NCI-H1694 (cell line): Measurements from ENCODE around the gene ATF3.

Experiments
- DNase-seq: peaks from one replicate; lab custom pipeline; 2025; lab: John Stamatoyannopoulos, UW

ATF3 gene

DNA sequence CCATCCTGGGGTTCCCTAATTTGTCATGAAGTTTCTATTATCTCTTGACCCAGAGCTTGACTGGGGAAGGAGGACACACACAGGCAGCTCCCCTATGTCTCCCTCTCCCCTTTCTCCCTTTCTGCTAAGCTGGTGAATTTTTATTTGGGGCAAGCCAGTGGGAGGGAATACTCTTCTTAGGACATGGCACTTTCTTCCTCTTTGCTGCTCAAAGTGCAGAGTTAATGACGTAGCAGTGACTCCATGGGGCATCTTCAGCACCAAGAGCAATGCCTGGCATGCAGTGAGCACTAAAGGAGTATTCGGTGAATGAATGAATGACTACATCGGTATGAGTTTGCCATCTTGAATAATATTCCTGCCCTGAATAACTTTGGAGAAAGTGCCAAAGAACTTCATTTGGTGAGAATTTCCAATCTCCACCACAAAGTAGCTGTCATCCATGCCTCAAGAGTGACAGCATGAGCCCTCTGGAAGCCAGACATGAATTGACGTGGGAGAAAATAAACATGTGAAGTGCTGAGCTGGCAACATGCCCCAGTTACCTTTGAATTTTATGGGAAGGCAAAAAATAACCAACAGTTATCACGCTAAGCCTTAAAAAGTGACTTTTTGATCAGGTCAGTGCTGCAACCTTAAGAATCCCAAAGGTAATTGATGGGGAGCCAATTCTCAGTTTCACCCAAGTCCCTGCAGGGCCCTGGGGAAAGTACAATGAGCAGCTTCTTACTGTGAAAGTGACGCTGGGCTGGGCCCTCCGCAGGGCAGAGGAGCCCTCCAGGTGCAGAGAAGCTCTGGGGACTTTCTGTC lies 22.1 kb upstream of the ATF3 start:
- no peak for DNase-seq

DNA sequence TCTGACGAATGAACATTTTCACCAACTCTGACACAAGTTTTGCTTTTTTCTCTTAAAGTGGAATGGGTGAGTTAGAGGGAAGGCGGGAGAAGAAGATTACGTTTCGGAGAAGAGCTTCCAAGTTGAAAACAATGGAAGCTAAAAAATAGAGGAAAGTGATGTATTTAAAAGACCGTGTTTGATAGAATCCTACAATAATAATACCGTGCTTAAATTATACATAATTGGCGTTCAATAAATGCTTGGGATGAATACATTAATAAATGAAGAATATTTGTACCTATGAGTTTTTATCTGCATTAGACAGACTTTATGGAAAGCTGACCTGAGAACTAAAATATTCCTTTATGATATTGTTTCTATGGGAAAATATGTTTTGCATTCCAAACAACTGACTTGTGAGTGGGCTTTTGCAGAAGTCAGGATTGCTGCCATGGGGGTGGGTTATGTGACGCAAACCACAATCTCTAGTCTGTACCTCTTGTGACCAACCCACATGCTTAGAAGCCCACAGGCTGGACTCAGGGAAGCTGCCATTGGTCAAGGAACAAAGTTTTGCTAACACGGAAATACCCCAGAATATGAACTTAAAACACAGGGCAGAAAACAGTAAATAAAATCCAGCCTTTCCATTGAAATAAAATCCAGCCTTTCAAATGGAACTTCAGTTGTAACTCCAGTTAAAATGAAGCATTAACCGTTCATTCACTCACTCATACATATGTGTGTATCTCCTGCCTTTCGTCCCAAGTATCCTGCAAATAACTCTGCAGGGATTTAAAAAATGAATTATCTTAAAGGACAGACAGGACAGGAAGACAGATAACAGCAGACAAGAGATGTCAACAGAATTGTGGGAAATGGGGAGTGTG lies 21.3 kb upstream of the ATF3 start:
- no peak for DNase-seq

DNA sequence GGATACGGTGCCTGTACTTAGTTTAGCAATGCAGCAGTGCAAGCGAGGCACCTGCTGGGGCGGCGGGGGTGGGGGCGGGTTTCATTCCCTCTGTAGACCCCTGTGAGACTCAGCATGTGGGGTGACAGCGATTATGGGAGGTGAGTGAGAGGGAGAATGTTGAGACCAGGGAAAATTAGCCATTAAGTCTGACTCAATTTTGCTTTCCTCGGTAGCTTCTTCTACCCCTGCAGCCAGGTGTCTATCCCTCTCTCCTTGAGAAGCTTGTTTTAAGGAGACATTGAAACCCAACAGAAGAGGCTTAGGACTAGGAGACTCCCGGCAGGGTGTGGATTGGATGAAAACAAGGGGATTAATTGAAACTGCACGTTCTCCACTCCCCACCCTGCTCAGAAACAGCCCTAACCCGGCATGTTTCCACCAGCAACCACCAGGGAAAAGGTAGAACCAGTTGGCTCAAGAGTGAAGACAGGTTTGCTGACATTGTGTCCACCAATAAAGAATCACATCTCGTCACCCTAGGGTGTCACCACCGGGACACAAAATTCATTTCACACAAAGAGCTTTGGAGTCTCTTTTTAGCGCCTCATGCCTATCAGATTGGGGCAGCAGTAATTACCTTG lies 20.6 kb upstream of the ATF3 start:
- no peak for DNase-seq

DNA sequence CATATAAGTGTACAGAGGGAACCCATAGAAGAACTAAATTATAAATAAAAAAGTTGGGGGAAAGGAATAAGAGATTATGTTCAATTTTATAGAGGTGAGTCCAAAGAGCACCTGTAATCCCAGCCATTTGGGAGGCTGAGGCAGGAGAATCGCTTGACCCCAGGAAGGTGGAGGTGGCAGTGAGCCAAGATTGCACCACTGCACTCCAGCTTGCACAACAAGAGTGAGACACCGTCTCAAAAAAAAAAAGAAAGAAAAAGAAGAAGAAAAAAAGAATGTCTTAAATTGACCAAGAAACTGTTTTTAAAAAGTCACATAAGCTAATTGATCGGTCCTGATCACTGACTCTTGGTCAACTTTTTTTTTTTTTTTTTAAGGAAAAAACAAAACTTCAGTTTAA lies 19.1 kb upstream of the ATF3 start:
- no peak for DNase-seq

DNA sequence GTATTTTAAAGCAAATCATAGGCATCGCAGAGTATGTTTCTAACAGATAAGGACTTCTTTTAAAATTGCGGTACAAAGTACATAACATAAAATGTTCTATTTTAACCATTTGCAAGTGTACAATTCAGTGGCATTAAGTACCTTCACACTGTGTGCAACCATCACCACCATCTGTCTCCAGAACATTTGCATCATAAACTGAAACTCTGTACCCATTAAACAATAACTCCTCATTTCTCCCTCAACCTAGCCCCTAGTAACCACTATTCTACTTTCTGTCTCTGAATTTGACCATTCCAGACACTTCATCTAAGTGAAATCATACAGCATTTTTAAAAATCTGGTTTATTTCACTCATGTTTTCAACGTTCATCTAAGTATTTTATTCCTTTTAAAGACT lies 16.6 kb upstream of the ATF3 start:
- DNase-seq = no peak

DNA sequence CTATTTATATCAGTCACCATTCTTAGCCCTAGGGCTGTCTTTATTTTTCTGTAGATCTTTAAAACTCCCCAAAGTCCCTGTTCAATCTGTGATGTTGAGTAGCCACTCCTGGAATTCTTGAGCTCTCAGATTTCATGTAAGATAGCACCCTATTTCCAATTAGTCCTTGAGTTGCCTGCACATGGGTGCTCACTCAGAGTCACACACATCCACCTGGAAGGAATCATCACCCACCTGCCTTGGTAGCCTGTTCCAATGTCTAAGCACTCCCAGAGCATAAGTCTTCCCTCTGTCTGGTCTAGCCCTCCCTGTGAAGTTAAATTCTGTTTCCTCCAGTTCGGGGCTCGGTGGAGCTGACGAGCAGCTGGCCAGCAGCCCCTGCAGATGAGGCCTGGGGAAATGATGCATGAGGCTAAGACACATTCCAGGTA lies 14.7 kb upstream of the ATF3 start:
- no peak for DNase-seq

DNA sequence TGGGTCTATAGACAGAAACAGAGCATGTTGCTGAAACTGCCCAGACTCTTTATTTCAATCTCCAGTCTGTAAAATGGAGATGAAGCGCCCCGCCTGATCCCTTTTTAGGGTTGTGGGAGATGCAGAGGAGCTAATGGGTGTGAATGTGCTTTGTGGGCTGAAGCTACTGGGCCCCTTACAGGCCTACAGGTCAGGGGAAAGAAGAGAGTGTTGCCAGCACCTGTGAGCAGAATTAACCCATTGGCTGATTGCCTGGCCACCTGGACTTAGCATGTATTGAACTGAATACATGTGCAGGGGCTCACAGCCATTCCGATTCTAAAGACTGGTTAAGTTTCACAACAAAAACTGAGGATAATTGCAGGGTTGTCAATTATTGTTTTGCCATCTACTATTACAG lies 13.9 kb upstream of the ATF3 start:
- DNase-seq = no peak

DNA sequence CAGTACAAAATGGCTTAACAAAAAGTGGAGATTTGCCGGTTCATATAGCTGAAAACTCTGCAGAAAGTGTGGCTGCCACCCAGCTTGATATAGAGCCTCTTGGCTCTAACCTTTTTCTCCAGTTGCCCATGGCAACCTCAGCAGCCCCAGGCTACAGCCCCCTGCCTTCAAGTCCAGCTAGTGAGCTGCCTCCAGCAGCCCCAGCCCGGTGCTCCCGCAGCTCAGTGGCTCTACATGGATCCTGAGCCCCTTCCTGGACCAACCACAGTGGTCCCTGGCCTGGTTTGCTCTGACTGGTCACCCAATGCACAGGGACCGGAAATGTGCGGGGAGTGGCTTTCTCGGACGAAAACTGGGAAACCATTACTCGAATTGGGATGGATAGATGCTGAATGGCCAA lies 13.3 kb upstream of the ATF3 start:
- no peak for DNase-seq

DNA sequence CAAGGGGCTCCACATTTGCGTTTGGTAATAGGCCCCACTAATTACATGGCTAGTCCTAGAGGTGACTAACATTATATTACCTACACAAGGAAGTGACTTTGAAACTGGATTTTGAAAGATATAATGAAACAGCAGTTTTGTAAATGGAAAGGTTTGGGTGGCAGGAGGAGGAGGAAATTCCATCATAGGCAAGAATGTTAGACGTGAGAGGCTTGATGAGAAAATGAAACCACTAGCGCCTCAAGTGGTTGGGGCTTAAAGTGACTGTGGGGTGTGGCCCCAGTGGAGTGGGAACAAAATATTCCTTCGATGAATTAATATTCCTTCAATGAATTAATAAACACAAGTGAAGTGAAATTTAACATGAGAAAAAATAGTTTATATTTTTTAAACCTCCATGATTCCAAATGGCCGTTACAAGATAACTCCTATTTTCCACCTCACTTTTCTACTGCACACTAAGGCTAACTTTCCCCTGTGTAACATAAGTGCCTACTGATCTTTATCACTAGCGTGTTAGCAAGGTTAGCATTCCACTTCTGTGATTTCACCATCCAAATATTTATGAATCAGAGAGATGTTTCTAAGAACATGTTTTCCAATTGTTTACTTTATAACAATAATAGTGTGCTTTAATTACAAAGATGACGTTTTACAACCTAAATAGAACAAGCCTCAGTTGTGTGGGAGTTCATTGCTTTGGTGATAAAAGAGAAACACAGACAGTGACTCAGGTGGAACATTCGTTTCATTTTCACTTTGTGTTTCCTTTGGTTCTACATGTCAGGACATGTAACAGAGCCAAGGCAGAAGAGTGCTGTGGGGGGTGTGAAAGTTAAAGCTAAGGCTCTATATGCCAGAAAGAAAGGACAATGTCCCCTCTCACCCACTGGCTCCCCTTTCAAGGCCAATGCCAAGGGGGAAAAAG lies 12.5 kb upstream of the ATF3 start:
- no peak for DNase-seq

DNA sequence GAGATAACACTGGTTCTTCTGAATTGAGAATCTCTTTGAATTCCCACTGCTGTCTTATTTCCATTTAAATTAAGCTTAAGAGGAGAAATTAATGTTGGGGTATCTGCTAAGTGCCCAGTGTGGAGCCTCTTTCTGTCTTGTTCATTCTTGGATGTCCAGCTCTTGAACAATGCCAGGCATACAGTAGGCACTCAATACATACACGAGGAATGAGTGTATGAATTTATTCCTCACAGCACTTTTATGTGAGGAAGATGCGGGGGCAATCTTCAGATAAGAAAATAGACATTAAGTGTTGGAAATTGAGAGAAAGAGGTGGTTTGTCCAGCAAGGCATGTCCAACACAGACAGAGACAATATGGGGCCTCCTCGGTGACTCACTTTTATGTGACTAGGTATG lies 11.8 kb upstream of the ATF3 start:
- DNase-seq = no peak

DNA sequence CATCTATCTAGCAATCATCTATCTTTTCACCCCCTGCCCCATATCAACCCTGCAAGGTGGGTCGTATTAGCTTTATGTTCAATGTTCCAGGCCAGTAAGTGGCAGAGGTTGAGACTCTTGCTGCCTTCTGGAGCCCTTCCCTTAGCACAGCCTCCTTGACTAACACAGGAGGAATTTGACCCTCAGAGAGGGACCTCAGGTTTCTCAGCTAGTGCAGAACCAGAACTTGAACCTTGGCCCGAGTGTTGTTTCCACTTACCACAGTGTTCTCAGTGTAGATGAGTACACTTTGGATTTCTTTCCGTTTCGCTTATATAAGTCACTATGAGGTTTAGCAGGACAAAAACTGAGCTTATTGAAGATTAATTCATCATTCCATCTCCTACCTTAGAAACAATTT lies 11.1 kb upstream of the ATF3 start:
- no peak for DNase-seq

DNA sequence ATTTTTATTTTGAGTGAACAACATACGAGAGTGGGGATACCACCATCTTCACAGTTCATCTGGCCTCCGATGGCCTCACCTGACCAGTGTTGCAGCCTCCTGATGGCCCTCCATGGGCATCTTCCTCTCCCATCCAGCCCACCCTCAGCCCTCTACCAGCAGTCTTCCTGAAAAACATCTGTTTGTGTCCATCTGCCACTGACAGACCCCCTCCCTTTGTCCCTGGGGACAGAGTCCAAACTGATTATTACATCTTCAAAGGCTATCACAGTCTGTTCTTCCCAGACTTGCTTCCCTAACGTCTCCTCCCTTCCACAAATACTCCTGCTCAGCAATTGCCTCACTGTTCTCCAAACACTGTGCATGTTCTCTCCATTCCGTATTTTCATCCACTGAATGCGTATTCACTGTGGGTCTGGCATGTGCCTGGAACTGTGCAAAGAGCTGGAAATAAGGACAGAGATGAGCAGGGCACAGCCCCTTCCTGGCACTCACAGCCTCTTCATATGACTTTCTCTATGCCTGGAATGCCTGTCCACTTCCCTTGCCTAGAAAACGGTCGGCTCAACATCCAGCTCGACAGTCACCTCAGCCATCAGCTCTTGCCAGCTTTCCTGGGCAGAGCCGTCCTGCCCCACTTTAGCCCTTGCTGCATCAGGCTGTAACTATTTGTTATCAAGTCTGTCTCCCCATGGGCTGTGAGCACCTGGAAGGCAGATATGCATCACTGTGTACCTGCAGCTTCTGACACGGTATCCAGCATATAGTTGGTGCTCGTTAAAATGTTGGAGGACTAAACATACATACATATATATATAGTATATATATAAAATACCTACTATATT lies 8.3 kb upstream of the ATF3 start:
- DNase-seq = no peak

DNA sequence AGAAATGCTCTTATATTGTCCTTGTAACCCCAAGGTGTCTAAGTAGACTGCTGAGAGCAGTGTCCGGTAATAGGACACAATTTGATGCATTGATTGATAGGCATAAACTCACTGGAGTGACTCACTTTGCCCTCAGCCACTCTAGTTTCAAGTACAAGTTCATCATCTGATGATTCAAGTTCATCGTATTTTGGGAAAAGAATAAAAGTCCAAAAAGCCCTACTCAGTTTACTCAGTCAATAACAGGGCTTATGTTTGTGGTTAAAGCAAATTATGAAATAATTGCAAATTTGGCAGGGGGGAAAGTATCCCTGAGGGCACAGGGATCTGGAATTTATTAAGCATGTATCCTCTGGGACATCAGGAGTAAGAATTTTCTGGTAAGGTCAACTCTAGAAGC lies 7.6 kb upstream of the ATF3 start:
- no peak for DNase-seq

DNA sequence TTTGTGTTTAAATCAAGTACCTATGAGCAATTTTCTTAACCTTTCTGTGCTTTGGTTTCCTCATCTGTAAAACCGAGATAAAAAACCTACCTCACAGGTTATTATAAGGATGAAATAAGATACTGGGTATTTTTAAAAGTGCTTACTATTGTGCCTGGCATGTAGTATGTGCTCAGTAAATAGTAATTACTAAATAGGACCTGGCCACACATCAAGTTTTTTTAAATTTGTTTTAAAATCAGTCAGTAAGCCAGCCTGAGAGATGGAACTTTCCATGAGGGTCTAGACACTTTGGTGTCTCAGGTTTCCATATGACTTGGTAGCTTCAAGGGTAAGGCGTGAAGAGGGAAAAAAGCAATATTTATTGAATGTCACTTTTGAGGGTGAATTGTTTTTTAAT lies 7.0 kb upstream of the ATF3 start:
- DNase-seq = no peak

DNA sequence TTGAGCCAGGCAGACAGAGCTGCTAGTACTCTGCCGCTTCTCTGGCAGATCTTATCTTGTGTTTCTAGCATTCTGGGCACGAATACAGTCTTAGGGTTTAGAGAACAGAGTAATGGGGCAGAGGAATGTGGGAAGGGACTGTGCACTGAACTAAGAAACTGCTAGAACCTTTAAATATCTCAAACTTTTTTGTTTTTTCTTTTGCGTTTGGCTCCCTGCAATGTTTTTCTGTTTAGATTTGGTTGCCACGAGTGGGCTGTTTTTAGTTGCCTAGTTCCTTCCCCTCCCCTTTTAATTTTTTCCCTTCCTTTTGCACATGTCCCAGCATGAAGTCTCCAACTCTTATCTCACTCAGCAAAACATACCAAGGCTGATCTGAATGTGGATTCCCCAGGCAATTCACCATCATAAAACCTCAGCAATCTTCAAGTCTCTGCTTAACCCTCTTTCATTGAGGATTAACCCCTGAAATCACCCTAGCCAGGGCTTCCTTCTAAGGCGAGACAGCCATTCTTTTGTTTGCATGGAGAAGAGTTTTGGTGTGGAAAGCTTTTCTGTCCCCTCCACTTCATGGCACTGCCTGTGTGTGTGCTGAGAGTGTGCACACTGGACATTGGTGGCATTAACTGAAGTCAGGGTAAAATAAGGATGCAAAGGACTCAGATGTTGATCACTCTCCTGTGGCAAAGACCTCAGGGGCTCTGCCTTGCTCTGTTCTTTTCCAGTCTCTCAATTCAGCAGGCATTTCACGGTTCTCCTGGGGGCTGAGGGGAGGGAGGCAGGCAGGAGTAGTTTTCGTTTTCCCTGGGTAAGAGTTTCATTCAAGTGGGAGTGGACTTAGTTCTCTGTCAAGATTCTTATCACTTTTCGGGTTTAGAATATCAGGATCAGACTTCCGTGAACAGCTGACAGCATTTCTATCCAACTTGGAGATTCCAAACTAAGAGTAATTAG lies 2.8 kb upstream of the ATF3 start:
- DNase-seq = no peak

DNA sequence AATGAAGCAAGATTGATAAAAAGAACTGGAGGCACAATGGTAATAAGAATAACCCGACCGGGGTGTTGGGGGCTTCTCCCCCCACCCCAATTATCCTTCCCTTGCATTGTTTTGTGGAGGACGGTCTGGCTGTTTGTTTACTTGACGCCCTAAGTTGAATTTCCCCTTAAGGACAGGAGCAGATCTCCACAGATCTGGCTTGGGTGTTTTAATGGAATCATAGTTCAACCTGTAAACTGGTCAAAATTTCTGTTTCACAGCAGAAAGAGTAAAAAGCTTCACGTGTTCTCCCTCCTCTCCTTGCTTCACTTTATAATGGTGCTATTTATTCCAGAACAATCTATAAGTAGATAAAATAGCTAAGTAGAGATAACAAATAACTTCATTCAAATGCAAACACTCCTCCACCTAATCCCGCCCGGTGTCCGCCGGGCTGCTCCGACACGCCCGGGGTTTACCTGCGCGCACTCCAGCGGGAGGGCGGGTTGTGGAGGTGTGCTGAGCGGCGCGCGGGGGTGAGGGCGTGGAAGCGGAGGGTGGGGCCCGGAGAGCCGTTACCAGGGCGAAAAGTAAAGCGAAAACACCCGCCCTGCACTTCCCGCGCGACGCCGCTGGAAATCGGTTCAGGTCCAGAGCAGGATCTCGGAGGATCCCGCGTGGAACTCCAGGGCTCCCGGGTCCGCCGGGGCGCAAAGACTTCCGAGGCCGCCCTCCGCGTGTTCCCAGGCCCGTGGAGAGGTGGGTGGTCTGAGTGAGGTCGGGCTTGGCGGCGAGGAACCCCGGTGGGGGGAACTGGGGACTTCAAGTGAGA lies 2.0 kb upstream of the ATF3 start:
- DNase-seq = no peak

DNA sequence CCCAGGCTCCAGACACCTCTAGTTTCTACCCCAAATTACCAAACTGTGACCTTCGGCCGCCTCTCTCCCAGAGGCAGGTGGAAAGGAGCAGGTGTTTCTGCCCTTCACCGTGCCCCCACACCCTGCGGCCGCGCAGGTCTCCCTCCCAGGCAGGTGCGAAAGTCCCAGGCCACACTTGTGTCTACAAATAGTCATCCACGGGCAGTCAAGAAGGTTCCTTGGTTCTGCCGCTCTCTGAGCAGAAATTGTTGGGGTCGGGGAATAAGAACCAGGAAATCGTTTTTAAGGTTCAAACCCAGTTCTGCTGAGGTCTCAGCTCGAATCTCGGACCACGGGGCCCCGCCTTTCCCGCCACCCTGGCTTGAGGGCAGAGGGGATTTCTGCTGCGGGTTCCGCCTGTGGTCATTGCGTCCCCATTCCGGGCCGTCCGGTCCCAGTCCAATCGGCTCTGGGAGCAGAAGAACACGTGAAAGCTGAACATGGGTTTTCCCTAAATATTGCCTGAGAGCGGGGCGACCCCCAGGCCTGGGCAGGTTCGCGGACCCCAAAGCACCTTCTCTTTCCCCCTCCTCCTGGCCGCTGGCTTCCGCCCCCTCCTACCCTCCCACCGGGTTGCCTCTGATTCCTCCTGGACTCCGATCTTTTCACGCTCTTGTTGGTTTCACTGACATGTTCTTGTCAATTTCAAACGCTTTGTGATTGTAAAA lies 1.2 kb upstream of the ATF3 start:
- no peak for DNase-seq

DNA sequence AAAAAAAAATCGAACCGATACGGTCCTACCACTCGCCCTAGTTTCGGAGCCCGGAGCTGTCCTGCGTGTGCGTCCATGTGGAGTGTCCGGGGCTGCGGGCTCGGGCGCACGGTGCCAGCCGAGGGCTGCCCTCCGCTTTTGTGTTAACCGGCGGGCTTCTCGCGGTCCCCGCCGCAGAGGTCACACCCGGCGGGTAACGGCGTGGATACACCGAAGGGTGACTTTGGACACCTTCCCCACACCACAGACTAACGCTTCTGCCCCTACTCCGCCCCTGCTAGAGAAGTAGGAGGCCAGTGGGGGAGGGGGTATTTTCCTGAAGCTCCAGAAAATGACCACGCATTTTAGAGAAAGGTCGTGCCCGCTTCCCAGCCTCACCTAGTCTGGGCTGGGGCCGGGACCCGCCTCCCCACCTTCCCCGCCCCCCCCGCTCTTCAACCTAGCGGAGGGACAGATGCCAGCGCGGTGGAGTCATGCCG lies 609 bp upstream of the ATF3 start:
- DNase-seq = no peak
